Transverse colon (tissue), 4 donors: ENCODE measurements around the gene CFAP61. TPM values are rescaled to one million over a fixed set of nuclear protein-coding genes. Genes with fewer than 3 reads are reported as not detected.

ENCODE experiments used
- DNase-seq: peaks from one replicate; pipeline ENCODE4 v3.0.0-alpha.2; 2019
- H3K27ac ChIP-seq, 4 donors: fragments of 200-600 bp; sonication (generic); 2 replicates each; pipeline ENCODE4 v1.5.1; 2016 to 2018; ENCODE audit warnings: inconsistent platforms in 4 of 4
- H3K27me3 ChIP-seq: fragments of 200-600 bp; sonication (generic); 2 replicates; pipeline ENCODE4 v1.5.1; 2017; ENCODE audit warnings: inconsistent platforms
- H3K36me3 ChIP-seq, 4 donors: fragments of 200-600 bp; sonication (generic); 2 replicates each; pipeline ENCODE4 v1.5.1; 2017 to 2019; ENCODE audit warnings: inconsistent platforms in 4 of 4
- H3K4me1 ChIP-seq, 4 donors: fragments of 200-600 bp; sonication (generic); 2 replicates each; pipeline ENCODE4 v1.5.1; 2017 to 2020; ENCODE audit warnings: inconsistent platforms in 4 of 4
- H3K4me3 ChIP-seq, 4 donors: fragments of 200-600 bp; sonication (generic); 1 replicate in 1 of 4; 2 replicates in 3 of 4; pipeline versions ENCODE4 v1.5.1 to v1.6.1; 2017 to 2019; ENCODE audit warnings: inconsistent platforms in 4 of 4
- H3K9me3 ChIP-seq, 2 donors: fragments of 200-600 bp; sonication (generic); 2 replicates each; pipeline ENCODE4 v1.5.1; 2017 to 2019; ENCODE audit warnings: inconsistent platforms in 2 of 2
- CTCF ChIP-seq, 5 experiments: fragments of 200-600 bp in 3 of 5; fragments of 450-650 bp in 2 of 5; sonication (generic) in 3 of 5; IDR thresholded peaks; 1 replicate in 2 of 5; 2 replicates in 3 of 5; pipeline ENCODE4 v1.5.1; 2016 to 2017; ENCODE audit warnings: antibody characterized with exemption in 5 of 5, inconsistent platforms in 3 of 5, mild to moderate bottlenecking in 2 of 5, moderate library complexity in 1 of 5
- EP300 ChIP-seq: sonication (generic); formaldehyde crosslinking; IDR thresholded peaks from one replicate; pipeline ENCODE4 v1.6.1; 2017; ENCODE audit warnings: antibody characterized with exemption, low read depth
- POLR2A ChIP-seq: fragments of 450-650 bp; IDR thresholded peaks from one replicate; pipeline ENCODE4 v1.6.1; 2016; ENCODE audit warnings: antibody characterized with exemption, mild to moderate bottlenecking, moderate library complexity
- POLR2AphosphoS5 ChIP-seq, 3 donors: sonication (generic); formaldehyde crosslinking; IDR thresholded peaks; one replicate each; pipeline ENCODE4 v1.6.1; 2016; ENCODE audit warnings: antibody characterized with exemption in 3 of 3
- WGBS, 2 donors: methylation state at CpG; one replicate each; pipeline ENCODE4 v1.1.5; 2018; ENCODE audit warnings: low coverage in 1 of 2; 5-methylcytosine and 5-hydroxymethylcytosine counted together
- in situ Hi-C, 4 donors: fragments of 200-750 bp; cut with MboI; loops; one replicate each; pipeline versions ENCODE4 v1.15.0 to v1.15.1; 2017; ENCODE audit warnings: low sequenced_read_pairs in 3 of 4, low pct_ligation_motif_present in 1 of 4, low pct_unique_long_range_greater_than_20kb in 1 of 4
- intact Hi-C: fragments of 100-400 bp; cut with DNase I; formaldehyde crosslinking; loops from one replicate; pipeline ENCODE4 v1.15.1; 2023; ENCODE audit warnings: low total_unique reads
- total RNA-seq, 4 donors: library from RNA; depleted of rRNA; stranded (reverse); fragments of >200 nt; gene quantifications; one replicate each; pipeline ENCODE4 v1.1.0, GENCODE V29; 2016

Gene CFAP61
- total RNA-seq, 4 donors from 2014 or later: 0.27 TPM; not detected in 3

GRCh38 chr20:20034486-20034885 lies 17.8 kb upstream of the CFAP61 start:
- peaks cover 0 to 80% (median 30%) of the 10 kb centered on the region in 4 donors for H3K36me3 ChIP-seq
- H3K27me3 ChIP-seq: no peaks in the 10 kb centered on the region
- intact Hi-C loops (no loop called here), in situ Hi-C loops (no loop called here)
- H3K4me3 ChIP-seq: no peak overlapping the region
- no peaks in the 10 kb centered on the region for H3K4me1 ChIP-seq
- TF ChIP-seq POLR2AphosphoS5 (IDR thresholded peaks at IDR 0.05) (no peak), POLR2A (no peak), CTCF (IDR thresholded peaks at IDR 0.05) (no peak), EP300 (no peak)
- no peak for DNase-seq
- no peaks in the 10 kb centered on the region for H3K9me3 ChIP-seq
- H3K27ac ChIP-seq: no peak overlapping the region
- WGBS, 2 donors: 81 to 83% methylated on average over 4 of the region's 4 CpGs

GRCh38 chr20:20036756-20037155 lies 15.6 kb upstream of the CFAP61 start:
- H3K9me3 ChIP-seq: no peaks in the 10 kb centered on the region
- H3K27ac ChIP-seq: no peak overlapping the region
- H3K4me3 ChIP-seq: no peak overlapping the region
- peaks cover 0 to 81% (median 40%) of the 10 kb centered on the region in 4 donors for H3K36me3 ChIP-seq
- no peaks in the 10 kb centered on the region for H3K27me3 ChIP-seq
- DNase-seq: no peak
- intact Hi-C loops (no loop called here), in situ Hi-C loops (no loop called here)
- TF ChIP-seq EP300 (no peak), POLR2AphosphoS5 (IDR thresholded peaks at IDR 0.05) (no peak), POLR2A (no peak), CTCF (IDR thresholded peaks at IDR 0.05) (no peak)
- 88 to 91% methylated on average over 3 of the region's 3 CpGs for WGBS, 2 donors
- no peaks in the 10 kb centered on the region for H3K4me1 ChIP-seq

GRCh38 chr20:20037960-20038359 lies 14.4 kb upstream of the CFAP61 start:
- no peaks in the 10 kb centered on the region for H3K27me3 ChIP-seq
- 65 to 79% methylated on average over 4 to 5 of the region's 5 CpGs for WGBS, 2 donors
- peaks cover 0 to 82% (median 43%) of the 10 kb centered on the region in 4 donors for H3K36me3 ChIP-seq
- no peak overlapping the region for H3K27ac ChIP-seq
- no peak overlapping the region for H3K4me3 ChIP-seq
- in situ Hi-C loops: no loop called here
- DNase-seq: no peak
- no peaks in the 10 kb centered on the region for H3K4me1 ChIP-seq
- no peaks in the 10 kb centered on the region for H3K9me3 ChIP-seq
- intact Hi-C loops: no loop called here
- TF ChIP-seq POLR2A (no peak), CTCF (IDR thresholded peaks at IDR 0.05) (no peak), POLR2AphosphoS5 (IDR thresholded peaks at IDR 0.05) (no peak), EP300 (no peak)

- Histone ChIP-seq H3K9me3 (no peaks in the 10 kb centered on the region), H3K27me3 (no peaks in the 10 kb centered on the region), H3K27ac (no peak overlapping the region), H3K4me3 (no peak overlapping the region), H3K4me1 (no peaks in the 10 kb centered on the region), H3K36me3 (peaks cover 0 to 83% (median 43%) of the 10 kb centered on the region in 4 donors)
- intact Hi-C loops (no loop called here), in situ Hi-C loops (no loop called here)
- DNase-seq: no peak
- no peak for TF ChIP-seq POLR2A
- no peak for TF ChIP-seq EP300
- no peak for TF ChIP-seq CTCF (IDR thresholded peaks at IDR 0.05)
- no peak for TF ChIP-seq POLR2AphosphoS5 (IDR thresholded peaks at IDR 0.05)
- WGBS, 2 donors: 92 to 96% methylated on average over 6 of the region's 6 CpGs
Measured at GRCh38 chr20:20038586-20038985, 13.7 kb upstream of the CFAP61 start.
